ENCODE results near the gene MED15. TPM values are rescaled to one million over a fixed set of nuclear protein-coding genes. Genes with fewer than 3 reads are reported as not detected.

Gene MED15
- polyA plus RNA-seq, 1 experiment: 42.7 TPM

GRCh38 chr22:20463324-20464095 is 43.9 kb upstream of the MED15 start:
- ChIA-PET POLR2A (no interaction called here), CTCF (interaction anchor here (0.8 to 1.3 kb wide), 3 partner anchors 7 to 105 kb away, joined by 3 to 4 read pairs (median 4); no protein-coding TSS in a partner anchor)
- no peaks in the 10 kb centered on the region for H3K27me3 ChIP-seq (ENCODE audit: control insufficient read depth, insufficient read depth, low read length)
- H3K4me3 ChIP-seq (ENCODE audit: low read depth, low read length): no peak overlapping the region
- no peak for DNase-seq (ENCODE audit: low read depth)
- TF ChIP-seq CTCF (IDR thresholded peaks at IDR 0.05; ENCODE audit: insufficient read depth, low read depth, low read length): no peak
- peaks cover 18% of the 10 kb centered on the region for H3K36me3 ChIP-seq (ENCODE audit: control insufficient read depth, insufficient read depth, low read length)

- peaks cover 18% of the 10 kb centered on the region for H3K36me3 ChIP-seq (ENCODE audit: control insufficient read depth, insufficient read depth, low read length)
- H3K27me3 ChIP-seq (ENCODE audit: control insufficient read depth, insufficient read depth, low read length): no peaks in the 10 kb centered on the region
- TF ChIP-seq CTCF (IDR thresholded peaks at IDR 0.05; ENCODE audit: insufficient read depth, low read depth, low read length): no peak
- no peak overlapping the region for H3K4me3 ChIP-seq (ENCODE audit: low read depth, low read length)
- CTCF ChIA-PET: interaction anchor here (0.8 to 1.3 kb wide), 3 partner anchors 8 to 104 kb away, joined by 3 to 4 read pairs (median 4); no protein-coding TSS in a partner anchor
- POLR2A ChIA-PET: no interaction called here
- DNase-seq (ENCODE audit: low read depth): no peak
These were observed 43.3 kb upstream of the MED15 start for GRCh38 chr22:20464096-20464614.

DNA sequence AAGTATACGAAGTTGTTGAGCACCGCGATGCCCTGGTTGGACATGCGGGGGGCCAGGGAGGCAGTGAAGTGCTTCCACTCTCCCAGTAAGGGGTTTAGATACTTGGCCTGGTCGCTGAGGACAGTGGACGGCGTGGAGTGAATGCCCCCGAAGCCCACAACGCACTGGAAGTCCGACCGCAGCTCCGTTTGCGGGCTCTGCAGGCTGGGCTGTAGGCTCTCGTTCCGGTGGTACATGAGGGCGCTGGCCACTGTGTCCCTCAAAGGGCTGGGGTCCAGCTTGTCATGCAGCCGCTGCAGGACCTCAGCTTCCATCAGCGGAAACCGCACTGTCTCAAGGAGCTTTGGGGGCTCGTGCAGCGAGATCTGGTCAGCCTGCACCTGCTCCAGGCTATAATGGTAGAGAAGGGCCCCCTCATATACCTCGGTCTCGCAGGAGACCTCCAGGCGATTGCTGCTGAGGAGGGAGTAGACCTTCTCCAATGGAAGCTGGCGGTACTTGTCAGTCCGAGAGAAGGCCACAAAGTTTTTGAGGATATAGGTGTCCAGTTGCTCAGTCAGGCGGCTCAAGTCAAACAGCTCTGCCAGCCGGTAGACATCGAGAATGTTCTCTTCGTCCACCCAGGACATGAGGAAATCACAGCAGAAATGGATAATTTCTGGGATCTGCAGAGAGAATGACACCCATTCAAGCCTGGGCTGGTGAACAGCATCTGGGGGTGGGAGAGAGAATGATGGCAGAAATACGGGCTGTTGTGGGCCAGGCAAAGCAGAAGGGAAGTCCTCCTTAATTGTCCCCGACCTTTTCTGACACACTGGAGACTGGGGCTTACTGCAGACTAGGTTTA is 42.3 kb upstream of the MED15 start:
- no peak for DNase-seq (ENCODE audit: low read depth)
- no peak for TF ChIP-seq CTCF (IDR thresholded peaks at IDR 0.05; ENCODE audit: insufficient read depth, low read depth, low read length)
- Histone ChIP-seq H3K27me3 (ENCODE audit: control insufficient read depth, insufficient read depth, low read length) (no peaks in the 10 kb centered on the region), H3K36me3 (ENCODE audit: control insufficient read depth, insufficient read depth, low read length) (peaks cover 15% of the 10 kb centered on the region), H3K4me3 (ENCODE audit: low read depth, low read length) (no peak overlapping the region)
- ChIA-PET CTCF (interaction anchor here (0.9 to 1.3 kb wide), 3 partner anchors 9 to 47 kb away, joined by 3 to 4 read pairs (median 3); no protein-coding TSS in a partner anchor), POLR2A (no interaction called here)

DNA sequence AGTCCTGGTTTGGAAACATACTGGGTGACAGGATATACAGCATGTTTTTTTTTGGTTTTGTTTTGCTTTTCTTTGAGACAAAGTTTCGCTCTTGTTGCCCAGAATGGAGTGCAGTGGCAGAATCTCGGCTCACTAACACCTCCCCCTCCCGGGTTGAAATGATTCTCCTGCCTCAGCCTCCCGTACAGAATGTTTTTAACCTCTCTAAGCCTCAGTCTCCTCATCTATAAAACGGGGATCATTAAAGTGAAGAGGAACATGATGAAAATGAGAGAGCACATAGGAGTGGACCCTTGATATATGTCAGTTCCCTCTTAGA is 41.7 kb upstream of the MED15 start:
- CTCF ChIA-PET: interaction anchor here (0.9 to 1.1 kb wide), 2 partner anchors 29 to 48 kb away, joined by 3 read pairs; no protein-coding TSS in a partner anchor
- Histone ChIP-seq H3K27me3 (ENCODE audit: control insufficient read depth, insufficient read depth, low read length) (no peaks in the 10 kb centered on the region), H3K4me3 (ENCODE audit: low read depth, low read length) (no peak overlapping the region), H3K36me3 (ENCODE audit: control insufficient read depth, insufficient read depth, low read length) (peaks cover 15% of the 10 kb centered on the region)
- no peak for TF ChIP-seq CTCF (IDR thresholded peaks at IDR 0.05; ENCODE audit: insufficient read depth, low read depth, low read length)
- POLR2A ChIA-PET: no interaction called here
- DNase-seq (ENCODE audit: low read depth): no peak
